ENCODE measurements around the gene PTRH2. TPM values are rescaled to one million over a fixed set of nuclear protein-coding genes. Genes with fewer than 3 reads are reported as not detected.

Gene PTRH2
- total RNA-seq, 4 donors from 2014 or later, result 11.7 to 60.2 (median 14.9) TPM

DNA sequence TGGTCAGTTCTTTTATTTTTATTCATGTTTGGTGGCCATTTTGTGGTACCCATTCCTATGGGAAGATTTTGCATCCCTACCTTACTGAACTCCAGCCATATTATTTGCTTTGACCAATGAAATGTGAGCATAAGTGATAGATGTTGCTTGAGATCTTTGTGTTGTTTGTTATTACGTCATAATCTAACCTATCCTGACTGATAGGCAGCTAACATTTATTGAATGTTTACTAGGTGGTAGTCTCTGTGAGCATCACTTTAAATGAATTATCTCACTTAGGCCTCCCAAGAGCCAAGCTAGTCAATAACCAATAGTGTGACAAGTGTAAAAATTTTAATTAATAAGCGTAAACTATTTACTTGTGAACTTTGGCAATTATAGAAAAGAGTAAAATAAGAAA is 37.8 kb upstream of the PTRH2 start:
- TF ChIP-seq, protein P1, sequence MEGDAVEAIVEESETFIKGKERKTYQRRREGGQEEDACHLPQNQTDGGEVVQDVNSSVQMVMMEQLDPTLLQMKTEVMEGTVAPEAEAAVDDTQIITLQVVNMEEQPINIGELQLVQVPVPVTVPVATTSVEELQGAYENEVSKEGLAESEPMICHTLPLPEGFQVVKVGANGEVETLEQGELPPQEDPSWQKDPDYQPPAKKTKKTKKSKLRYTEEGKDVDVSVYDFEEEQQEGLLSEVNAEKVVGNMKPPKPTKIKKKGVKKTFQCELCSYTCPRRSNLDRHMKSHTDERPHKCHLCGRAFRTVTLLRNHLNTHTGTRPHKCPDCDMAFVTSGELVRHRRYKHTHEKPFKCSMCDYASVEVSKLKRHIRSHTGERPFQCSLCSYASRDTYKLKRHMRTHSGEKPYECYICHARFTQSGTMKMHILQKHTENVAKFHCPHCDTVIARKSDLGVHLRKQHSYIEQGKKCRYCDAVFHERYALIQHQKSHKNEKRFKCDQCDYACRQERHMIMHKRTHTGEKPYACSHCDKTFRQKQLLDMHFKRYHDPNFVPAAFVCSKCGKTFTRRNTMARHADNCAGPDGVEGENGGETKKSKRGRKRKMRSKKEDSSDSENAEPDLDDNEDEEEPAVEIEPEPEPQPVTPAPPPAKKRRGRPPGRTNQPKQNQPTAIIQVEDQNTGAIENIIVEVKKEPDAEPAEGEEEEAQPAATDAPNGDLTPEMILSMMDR (IDR thresholded peaks at IDR 0.05), result no peak
- TF ChIP-seq POLR2A (IDR thresholded peaks at IDR 0.05), result no peak
- H3K4me1 ChIP-seq, result no peaks in the 10 kb centered on the region
- no peak for DNase-seq
- no peaks in the 10 kb centered on the region for H3K9me3 ChIP-seq
- H3K27me3 ChIP-seq, result no peaks in the 10 kb centered on the region
- H3K4me3 ChIP-seq, result no peak overlapping the region
- H3K27ac ChIP-seq, result no peak overlapping the region
- peaks cover 0 to 12% (median 0%) of the 10 kb centered on the region in 3 donors for H3K36me3 ChIP-seq

DNA sequence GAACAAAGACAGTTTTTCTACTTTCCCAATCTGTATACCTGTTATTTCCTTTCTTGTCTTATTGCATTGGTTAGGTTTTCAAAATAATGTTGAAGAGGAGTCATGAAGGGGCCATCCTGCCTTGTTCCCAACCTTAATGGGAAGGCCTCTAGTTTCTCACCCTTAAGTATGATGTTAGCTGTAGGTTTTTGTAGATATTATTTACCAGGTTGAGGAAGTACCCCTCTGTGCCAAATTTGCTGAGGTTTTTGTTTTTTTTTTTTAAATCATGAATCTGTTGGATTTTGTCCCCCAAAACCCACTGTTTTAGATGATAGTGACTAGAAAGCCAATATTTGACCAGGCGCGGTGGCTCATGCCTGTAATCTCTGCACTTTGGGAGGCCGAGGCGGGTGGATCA is 36.6 kb upstream of the PTRH2 start:
- H3K27ac ChIP-seq, result no peak overlapping the region
- no peak for DNase-seq
- peaks cover 0 to 12% (median 0%) of the 10 kb centered on the region in 3 donors for H3K36me3 ChIP-seq
- H3K4me3 ChIP-seq, result no peak overlapping the region
- H3K4me1 ChIP-seq, result no peaks in the 10 kb centered on the region
- H3K27me3 ChIP-seq, result no peaks in the 10 kb centered on the region
- H3K9me3 ChIP-seq, result no peaks in the 10 kb centered on the region
- TF ChIP-seq, protein P1 (IDR thresholded peaks at IDR 0.05), result no peak

DNA sequence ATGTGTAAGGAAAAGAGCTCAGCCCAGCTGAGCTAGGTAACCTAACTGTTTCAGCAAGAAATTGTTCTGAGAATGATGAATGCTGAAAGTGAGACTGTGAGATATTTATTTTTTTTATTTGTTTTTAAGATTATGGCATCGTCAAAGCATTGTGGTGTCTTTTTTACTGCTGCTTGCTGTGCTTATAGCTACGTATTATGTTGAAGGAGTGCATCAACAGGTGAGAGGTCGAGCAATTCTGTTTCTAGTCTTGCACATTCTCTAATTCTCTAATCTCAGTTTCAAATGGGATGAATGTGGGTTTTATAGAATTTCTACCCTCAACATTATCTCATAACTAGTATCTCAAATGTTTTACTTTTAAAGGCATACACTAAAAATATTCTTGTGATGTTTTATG is 30.1 kb upstream of the PTRH2 start:
- TF ChIP-seq POLR2A (IDR thresholded peaks at IDR 0.05), result no peak
- TF ChIP-seq, protein P1 (IDR thresholded peaks at IDR 0.05), result no peak
- no peak overlapping the region for H3K27ac ChIP-seq
- H3K9me3 ChIP-seq, result no peaks in the 10 kb centered on the region
- DNase-seq, result no peak
- peaks cover 0 to 28% (median 0%) of the 10 kb centered on the region in 3 donors for H3K36me3 ChIP-seq
- no peak overlapping the region for H3K4me3 ChIP-seq
- no peaks in the 10 kb centered on the region for H3K27me3 ChIP-seq
- peaks cover 0 to 4% (median 0%) of the 10 kb centered on the region in 4 donors for H3K4me1 ChIP-seq

DNA sequence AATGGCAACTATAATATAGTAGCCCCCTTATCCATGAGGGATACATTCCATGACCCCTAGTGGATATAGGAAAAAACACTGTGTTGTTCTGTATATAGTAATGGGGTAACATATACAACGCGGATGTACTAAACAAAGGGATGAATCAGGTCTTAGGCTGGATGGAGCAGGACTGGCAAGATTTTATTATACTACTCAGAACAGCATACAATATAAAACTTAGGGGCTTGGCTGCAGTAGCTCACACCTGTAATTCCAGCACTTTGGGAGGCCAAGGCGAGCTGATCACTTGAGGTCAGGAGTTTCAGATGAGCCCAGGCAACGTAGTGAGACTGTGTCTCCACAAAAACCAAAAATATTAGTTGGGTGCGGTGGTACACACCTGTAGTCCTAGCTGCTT is 27.0 kb upstream of the PTRH2 start:
- Histone ChIP-seq H3K27ac (no peak overlapping the region), H3K9me3 (no peaks in the 10 kb centered on the region), H3K36me3 (peaks cover 0 to 27% (median 0%) of the 10 kb centered on the region in 3 donors), H3K4me1 (peaks cover 0 to 4% (median 0%) of the 10 kb centered on the region in 4 donors), H3K4me3 (no peak overlapping the region), H3K27me3 (no peaks in the 10 kb centered on the region)
- no peak for TF ChIP-seq POLR2A (IDR thresholded peaks at IDR 0.05)
- TF ChIP-seq, protein P1 (IDR thresholded peaks at IDR 0.05), result no peak
- no peak for DNase-seq

DNA sequence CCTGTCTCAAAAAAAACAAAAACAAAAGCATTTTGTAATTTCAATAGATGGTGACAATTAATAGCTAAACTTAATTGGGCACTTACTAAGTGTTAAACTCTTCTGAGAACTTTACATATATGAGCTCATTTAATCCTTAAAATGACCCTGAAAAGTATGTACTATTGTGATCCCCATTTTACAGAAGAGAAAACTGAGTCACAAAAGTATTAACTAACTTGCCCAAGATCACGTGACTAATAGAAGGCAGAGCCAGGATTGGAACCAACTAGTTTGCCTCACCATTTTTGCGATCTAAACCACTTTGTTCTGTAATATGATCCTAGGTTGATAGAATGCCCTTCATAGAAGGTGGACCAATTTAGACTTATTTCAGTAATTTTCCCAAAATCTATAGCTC is 26.5 kb upstream of the PTRH2 start:
- Histone ChIP-seq H3K4me3 (no peak overlapping the region), H3K4me1 (peaks cover 0 to 4% (median 0%) of the 10 kb centered on the region in 4 donors), H3K36me3 (peaks cover 0 to 27% (median 0%) of the 10 kb centered on the region in 3 donors), H3K27me3 (no peaks in the 10 kb centered on the region), H3K27ac (no peak overlapping the region), H3K9me3 (no peaks in the 10 kb centered on the region)
- TF ChIP-seq, protein P1 (IDR thresholded peaks at IDR 0.05), result no peak
- no peak for TF ChIP-seq POLR2A (IDR thresholded peaks at IDR 0.05)
- no peak for DNase-seq
